K562 (cell line): ENCODE measurements around the gene HLF. TPM values are rescaled to one million over a fixed set of nuclear protein-coding genes. Genes with fewer than 3 reads are reported as not detected.

Experiments
- CBX2 ChIP-seq: fragments of 200-600 bp; sonication (generic); IDR thresholded peaks from one replicate; pipeline ENCODE4 v1.6.1; 2012; ENCODE audit warnings: mild to moderate bottlenecking, low read length, inconsistent platforms; ENCODE audit not compliant: insufficient read depth, poor library complexity, severe bottlenecking
- DLX4 ChIP-seq: fragments of 250-450 bp; sonication (Bioruptor Pico); IDR thresholded peaks from 2 replicates; pipeline ENCODE4 v1.6.1; 2021; ENCODE audit warnings: mild to moderate bottlenecking
- HBP1 ChIP-seq: fragments of 450-650 bp; formaldehyde crosslinking; IDR thresholded peaks from 2 replicates; pipeline ENCODE4 v1.4.0; 2022; ENCODE audit warnings: missing genetic modification characterization
- HMGN3 ChIP-seq: IDR thresholded peaks from 2 replicates; pipeline ENCODE4 v1.6.1; 2011; ENCODE audit warnings: borderline replicate concordance, low read depth, mild to moderate bottlenecking, mixed read lengths, low read length; ENCODE audit not compliant: insufficient read length; ENCODE audit errors: extremely low read depth
- SAFB ChIP-seq: fragments of 200-400 bp; formaldehyde crosslinking; IDR thresholded peaks from 2 replicates; pipeline ENCODE4 v1.6.1; 2017; ENCODE audit warnings: low read depth, low read length, borderline replicate concordance
- SMAD4 ChIP-seq: fragments of 250-450 bp; sonication (Bioruptor Pico); conservative IDR thresholded peaks from 2 replicates; pipeline ENCODE4 v1.8.0; 2021; ENCODE audit warnings: inconsistent platforms, mild to moderate bottlenecking, moderate library complexity
- TSHZ1 ChIP-seq: fragments of 250-450 bp; sonication (Bioruptor Pico); IDR thresholded peaks from 2 replicates; pipeline ENCODE4 v1.4.0; 2020; ENCODE audit warnings: mild to moderate bottlenecking, moderate library complexity
- ZBED1 ChIP-seq: IDR thresholded peaks from 2 replicates; pipeline ENCODE4 v1.6.1; 2014
- ZBTB7A ChIP-seq: IDR thresholded peaks from 2 replicates; pipeline ENCODE4 v1.6.1; 2011; ENCODE audit warnings: low read depth, mild to moderate bottlenecking, low read length, moderate library complexity, borderline replicate concordance; ENCODE audit not compliant: control insufficient read depth
- ZNF41 ChIP-seq: fragments of 250-450 bp; sonication (Bioruptor Pico); conservative IDR thresholded peaks from 2 replicates; pipeline ENCODE4 v1.4.0; 2020; ENCODE audit warnings: mild to moderate bottlenecking
- ZNF609 ChIP-seq: sonication (generic); formaldehyde crosslinking; IDR thresholded peaks from 2 replicates; pipeline ENCODE4 v1.8.1; 2023; ENCODE audit warnings: missing genetic modification reagents, mild to moderate bottlenecking, borderline replicate concordance
- ZNF76 ChIP-seq: fragments of 250-450 bp; sonication (Bioruptor Pico); IDR thresholded peaks from 2 replicates; pipeline ENCODE4 v1.4.0; 2020; ENCODE audit warnings: mild to moderate bottlenecking, moderate library complexity, borderline replicate concordance
- polyA plus RNA-seq, 8 experiments: library from polyadenylated mRNA; depleted of rRNA in 4 of 8; stranded (reverse) in 5 of 8; unstranded in 3 of 8; fragments of >200 nt; fragmentation: Nextera tagmentation in 2 of 8; fragmentation: Illumina TruSeq in 1 of 8; extraction: Ambion mirVana in 2 of 8; extraction: Trizol in 1 of 8; gene quantifications; 2 replicates each; pipeline versions ENCODE4 v1.2.1 to v1.2.3, GENCODE V29; 2011 to 2014; ENCODE audit warnings: inconsistent platforms in 1 of 8, missing spikeins in 1 of 8
- total RNA-seq, 7 experiments: library from RNA; depleted of rRNA in 6 of 7; stranded (reverse); fragments of >200 nt in 6 of 7; fragmentation: Illumina TruSeq in 2 of 7; extraction: Trizol in 2 of 7; gene quantifications; 2 replicates each; pipeline versions ENCODE4 v1.2.1 to v1.2.3, GENCODE V29; 2011 to 2021; ENCODE audit warnings: low replicate concordance in 1 of 7

Gene HLF
- total and polyA plus RNA-seq, 9 of the 15 experiments (the other 6 are each of a cell fraction or from before 2014, with no cell fraction given): 0.03 to 0.24 (median 0.09) TPM

- TF ChIP-seq ZBED1 (no peak), SMAD4 (no peak), DLX4 (CRISPR knock-in tag) (no peak), CBX2 (no peak), ZNF41 (CRISPR knock-in tag) (no peak), HBP1 (CRISPR knock-in tag) (no peak), ZNF76 (CRISPR knock-in tag) (no peak), ZNF609 (CRISPR knock-in tag) (no peak), TSHZ1 (CRISPR knock-in tag) (no peak), SAFB (no peak), ZBTB7A (no peak), HMGN3 (no peak)
Measured at GRCh38 chr17:55300479-55301290, 35.9 kb downstream of the HLF start (continued).
